ENCODE measurements around the gene FBL.
"Not testable (repeated sequence)": the region's sequence is repeated elsewhere in the genome, so short reads cannot be mapped to it uniquely, and the experiment has no call there.

The FBL gene

DNA sequence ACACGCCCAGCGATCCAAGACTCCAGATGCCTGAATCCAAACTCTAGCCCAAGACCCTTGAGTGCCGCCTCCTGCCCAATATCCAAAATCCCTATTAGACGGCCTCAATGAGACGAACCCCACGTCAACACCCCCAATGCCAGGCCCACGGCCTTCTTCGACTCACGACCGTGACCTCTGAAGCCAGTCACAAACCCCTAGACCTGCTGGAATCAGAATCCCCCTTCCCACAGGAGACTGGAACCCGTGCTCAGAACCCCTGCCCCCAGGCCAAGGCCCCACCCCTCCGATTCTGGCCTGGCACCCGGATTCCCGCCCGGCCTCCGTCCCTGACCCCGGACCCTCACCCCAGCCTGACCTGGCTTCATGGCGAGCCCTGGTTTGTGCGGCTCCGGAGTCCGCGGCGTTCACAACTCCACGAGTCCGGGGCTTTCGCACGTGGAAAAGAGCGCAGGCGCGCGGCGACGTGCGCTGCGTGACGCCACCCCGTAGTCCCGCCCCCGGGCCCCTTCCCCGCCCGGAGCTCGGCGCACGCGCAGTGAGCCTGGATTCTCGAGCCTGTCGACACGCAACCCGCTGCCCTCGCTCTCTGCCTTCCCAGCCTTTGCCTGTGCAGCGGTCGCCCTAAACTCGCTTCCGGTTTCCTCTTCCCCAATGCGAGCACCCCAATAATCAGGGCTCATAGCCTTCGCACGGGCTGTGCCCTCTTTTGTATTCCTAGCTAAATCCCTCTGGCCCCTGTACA is at the start of gene FBL:
FBL (minus strand) TSS at position 447 of the 745 bp plus-strand sequence; CDS start at position 368, 79 bp downstream.
- DNase-seq: peak; percentile 96 to 97

DNA sequence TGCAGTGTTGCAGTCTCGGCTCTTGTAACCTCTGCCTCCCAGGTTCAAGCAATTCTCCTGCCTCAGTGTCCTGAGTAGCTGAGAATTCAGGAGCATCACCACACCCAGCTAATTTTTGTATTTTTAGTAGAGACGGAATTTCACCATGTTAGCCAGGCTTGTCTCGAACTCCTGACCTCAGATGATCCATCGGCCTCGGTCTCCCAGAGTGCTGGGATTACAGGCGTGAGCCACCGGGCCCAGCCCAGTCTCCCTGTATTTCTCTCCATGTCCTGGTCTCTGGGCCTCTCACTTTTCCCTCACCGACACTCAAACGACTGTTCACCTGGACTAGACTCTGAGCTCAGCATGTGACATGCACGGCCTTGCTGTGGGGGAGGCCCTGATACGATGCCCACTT is 48.9 kb upstream of the FBL start:
- not testable (repeated sequence) for DNase-seq

- DNase-seq: not testable (repeated sequence)
Measured at GRCh38 chr19:39894236-39894606, 48.0 kb upstream of the FBL start.

DNA sequence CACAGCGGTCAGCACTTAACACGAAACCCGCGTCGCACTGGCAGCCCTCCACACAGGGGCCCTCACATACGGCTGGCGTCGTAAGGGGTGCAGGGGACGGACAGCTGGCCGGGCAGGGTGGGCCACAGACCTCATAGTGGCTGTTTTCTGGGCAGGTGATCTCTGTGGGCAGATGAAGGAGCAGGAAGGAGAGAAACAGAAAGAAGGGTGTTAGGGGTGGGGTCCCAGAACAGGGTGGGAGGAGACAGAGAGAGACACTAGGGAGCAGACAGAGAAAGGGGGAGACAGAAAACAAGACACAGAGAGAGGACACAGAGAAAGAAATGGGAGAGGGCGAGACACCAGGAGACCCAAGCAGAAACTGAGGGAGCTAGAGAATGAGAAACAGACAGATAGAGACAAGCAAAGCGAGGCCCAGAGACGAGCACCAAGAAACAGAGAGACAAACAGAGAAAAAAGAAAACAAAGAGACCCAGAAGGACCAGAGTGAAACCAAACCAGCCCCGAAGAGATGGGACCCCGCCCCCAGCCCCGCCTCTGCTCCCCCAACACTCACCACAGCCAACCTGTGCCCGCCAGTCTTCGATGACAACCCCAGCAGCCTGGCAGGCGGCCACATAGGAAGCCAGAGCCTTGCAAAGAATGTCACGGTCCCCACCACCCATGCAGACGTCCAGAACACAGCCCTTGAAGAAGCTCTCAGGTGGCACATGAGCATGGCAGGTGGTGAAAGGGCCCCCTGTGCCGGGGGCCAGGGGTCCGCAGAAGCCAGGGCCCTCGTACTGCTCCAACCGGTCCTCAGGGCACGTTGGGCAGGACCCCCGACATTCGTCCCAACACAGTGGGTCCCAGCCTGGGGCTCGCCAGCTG is 47.4 kb upstream of the FBL start:
- DNase-seq: peak; percentile 51 to 72

DNA sequence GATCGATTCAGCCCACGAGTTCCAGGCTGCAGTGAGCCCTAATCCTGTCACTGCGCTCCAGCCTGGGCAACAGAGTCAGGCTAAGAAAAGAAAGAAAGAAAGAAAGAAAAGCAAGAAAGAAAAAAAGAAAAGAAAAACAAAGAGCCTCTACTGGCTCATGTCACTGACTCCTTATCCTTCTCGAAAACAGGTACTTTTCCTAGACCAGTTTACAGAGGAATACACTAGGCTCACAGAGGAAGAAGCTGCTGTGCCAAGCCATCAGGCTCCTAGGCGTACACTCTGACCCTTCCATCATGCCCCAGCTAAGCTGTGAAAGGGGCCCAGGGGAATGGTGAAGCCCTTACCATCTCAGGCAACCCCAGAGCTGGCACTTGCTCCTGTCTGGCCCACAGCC is 46.3 kb upstream of the FBL start:
- DNase-seq: not testable (repeated sequence)

- DNase-seq: peak in 1 of 2 donors; percentile 17
Measured at GRCh38 chr19:39891660-39892505, 45.7 kb upstream of the FBL start.

- no peak for DNase-seq
Measured at GRCh38 chr19:39890755-39891551, 44.8 kb upstream of the FBL start.

DNA sequence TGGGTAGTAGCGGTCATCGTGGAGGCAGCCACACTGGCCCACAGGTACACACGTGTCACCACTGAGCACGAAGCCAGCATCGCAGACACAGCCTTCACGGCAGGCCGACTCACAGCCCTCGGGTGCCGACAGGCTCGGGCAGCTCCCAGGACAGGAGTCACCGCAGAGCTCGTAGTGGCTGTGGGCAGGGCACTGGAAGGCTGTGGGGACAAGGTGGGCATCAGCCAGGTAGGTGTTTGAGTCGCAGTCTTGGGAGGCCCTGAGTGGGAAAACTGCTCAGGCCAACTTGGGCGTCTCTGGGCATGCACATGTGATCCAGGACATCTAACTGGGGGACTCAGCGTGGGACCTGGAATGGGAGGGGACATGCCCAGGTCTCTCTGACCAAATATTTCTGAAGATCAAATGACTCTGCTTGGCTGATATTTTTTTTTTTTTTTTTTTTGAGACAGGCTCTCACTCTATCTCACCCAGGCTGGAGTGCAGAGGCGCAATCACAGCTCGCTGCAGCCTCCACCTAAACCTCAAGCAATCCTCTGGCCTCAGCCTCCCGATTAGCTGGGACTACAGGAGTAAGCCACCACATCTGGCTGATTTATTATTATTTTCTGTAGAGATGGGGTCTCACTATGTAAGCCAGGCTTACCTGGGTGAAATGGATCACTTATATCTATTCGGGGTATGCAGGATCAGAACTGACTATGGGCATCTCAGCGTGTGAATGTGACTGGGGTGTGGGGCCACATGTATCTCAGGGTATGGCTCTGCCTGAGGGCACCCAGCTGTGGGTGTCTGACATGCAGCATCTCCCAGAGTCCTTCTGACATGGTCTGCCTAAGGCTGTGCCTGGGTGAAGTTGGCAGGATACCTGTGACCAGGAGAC is 43.9 kb upstream of the FBL start:
- DNase-seq: not testable (repeated sequence)

DNA sequence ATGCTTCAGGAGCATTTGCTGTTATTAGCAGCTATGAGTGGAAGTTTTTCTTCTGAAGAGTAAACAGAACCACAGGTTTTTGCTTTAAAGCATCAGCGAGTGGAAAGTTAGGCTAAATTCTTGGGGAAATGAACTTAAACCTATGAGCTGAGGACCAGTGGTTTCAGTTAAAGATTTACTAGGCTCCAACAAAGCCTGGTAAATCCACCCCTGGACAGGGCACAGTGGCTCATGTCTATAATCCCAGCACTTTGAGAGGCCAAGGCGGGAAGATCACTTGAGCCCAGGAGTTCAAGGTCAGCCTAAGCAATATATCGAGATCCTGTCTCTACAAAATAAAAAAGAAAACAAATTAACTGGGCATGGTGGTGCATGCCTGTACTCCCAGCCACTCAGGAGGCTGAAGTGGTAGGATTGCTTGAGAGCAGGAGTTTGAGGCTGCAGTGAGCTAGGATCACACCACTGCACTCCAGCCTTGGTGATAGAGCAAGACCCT is 41.3 kb upstream of the FBL start:
- DNase-seq: not testable (repeated sequence)

DNA sequence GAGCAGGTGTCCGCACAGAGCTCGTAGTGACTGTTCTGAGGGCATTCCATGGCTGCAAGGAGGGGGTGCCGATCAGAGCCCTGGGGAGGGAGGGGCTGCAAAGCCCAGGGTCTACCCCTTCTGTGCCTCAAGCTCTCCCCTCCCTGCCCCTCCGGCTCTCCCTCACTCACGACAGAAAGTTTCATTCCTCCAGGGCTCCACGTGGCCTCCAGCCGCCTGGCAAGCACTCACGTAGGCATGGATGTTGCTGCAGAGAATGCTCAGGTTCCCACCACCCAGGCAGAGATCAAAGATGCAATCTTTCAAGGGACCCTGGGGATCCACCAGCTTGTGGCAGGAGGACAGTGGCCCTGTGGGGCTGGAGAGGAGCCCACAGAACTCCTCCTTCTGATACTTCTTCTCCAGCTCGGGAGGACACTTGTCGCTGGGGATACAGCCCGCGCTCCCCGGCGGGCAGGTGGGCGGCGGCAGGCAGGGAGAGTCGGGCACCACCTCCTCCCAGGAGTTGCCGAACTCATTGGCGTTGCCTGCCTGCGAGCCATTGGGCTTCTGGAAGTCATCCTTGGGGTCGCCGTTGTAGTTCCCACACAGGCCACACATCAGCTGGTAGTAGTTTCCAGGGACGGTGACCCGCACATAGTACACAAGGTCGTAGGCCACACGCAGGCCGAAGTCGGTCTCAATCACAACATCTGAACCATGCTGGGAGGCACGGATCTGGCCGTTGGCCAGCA is 39.8 kb upstream of the FBL start:
- DNase-seq: not testable (repeated sequence)

GRCh38 chr19:39884721-39885120 is 38.5 kb upstream of the FBL start:
- not testable (repeated sequence) for DNase-seq

- DNase-seq: not testable (repeated sequence)
Measured at GRCh38 chr19:39882645-39883044, 36.5 kb upstream of the FBL start.

- peak; percentile 16 to 40 for DNase-seq
Measured at GRCh38 chr19:39881495-39882110, 35.4 kb upstream of the FBL start.

DNA sequence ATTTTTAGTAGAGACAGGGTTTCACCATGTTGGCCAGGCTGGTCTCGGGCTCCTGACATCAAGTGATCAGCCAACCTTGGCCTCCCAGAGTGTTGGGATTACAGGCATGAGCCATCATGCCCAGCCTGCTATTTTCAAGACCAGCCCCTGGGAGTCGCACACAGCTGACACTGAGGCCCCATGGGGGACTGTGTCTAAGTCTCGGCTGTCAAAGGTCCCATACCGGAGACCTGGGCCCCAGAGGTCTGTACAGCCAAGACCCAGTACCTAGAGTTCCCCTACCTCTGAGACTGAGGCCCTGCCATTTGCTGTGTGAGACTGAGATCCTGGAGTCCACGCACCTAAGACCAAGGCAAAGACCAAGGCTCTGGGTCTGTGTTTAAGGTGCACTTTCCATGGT is 34.1 kb upstream of the FBL start:
- not testable (repeated sequence) for DNase-seq

DNA sequence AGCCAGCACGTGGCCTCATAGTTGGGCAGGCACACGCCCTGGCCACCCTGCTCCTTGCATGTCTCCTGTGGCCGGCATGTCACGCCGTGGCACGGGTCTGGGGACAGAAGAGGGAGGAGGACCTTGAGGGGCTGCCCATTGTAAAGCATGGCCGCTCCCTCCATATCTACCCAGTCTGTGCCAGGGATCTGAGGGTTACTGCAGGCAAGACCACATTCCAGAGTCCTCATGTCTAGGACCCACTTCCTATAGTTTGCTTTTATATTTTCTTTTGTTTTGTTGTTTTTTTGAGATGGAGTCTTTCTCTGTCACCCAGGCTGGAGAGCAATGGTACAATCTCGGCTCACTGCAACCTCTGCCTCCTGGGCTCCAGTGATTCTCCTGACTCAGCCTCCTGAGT is 33.6 kb upstream of the FBL start:
- not testable (repeated sequence) for DNase-seq

DNA sequence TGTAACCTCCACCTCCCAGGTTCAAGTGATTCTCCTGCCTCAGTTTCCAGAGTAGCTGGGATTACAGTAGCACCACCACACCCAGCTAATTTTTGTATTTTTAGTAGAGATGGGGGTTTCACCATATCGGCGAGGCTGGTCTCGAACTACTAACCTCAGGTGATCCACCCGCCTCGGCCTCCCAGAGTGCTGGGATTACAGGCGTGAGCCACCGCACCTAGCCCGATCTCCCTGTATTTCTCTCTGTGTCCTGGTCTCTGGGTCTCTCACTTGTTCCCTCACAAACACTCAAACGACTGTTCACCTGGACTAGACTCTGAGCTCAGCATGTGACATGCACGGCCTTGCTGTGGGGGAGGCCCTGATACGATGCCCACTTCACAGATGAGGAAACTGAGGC is 32.7 kb upstream of the FBL start:
- not testable (repeated sequence) for DNase-seq

GRCh38 chr19:39878398-39878797 is 32.2 kb upstream of the FBL start:
- no peak for DNase-seq

- not testable (repeated sequence) for DNase-seq
Measured at GRCh38 chr19:39877982-39878381, 31.8 kb upstream of the FBL start.

- peak; percentile 27 to 46 for DNase-seq
Measured at GRCh38 chr19:39877488-39877887, 31.3 kb upstream of the FBL start.

DNA sequence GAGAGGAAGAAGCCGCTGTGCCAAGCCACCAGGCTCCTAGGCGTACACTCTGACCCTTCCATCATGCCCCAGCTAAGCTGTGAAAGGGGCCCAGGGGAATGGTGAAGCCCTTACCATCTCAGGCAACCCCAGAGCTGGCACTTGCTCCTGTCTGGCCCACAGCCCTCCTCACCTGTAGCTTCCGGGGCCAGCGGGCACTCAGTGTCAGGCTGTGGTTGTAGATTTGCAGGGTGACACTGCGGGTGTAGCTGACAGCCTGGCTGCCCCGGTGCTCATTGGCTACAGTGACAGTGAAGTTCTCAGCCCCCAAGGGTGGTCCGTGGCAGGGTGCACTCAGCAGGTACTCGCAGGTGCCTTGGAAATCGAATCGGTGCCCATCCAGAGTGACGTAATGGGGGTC is 30.3 kb upstream of the FBL start:
- DNase-seq: not testable (repeated sequence)
